Measurements from ENCODE around the gene RNF213.
A peak's percentile ranks its signal among the peaks of the same experiment; 100 is the strongest.
"Not testable (repeated sequence)": the region's sequence is repeated elsewhere in the genome, so short reads cannot be mapped to it uniquely, and the experiment has no call there.

The RNF213 gene

DNA sequence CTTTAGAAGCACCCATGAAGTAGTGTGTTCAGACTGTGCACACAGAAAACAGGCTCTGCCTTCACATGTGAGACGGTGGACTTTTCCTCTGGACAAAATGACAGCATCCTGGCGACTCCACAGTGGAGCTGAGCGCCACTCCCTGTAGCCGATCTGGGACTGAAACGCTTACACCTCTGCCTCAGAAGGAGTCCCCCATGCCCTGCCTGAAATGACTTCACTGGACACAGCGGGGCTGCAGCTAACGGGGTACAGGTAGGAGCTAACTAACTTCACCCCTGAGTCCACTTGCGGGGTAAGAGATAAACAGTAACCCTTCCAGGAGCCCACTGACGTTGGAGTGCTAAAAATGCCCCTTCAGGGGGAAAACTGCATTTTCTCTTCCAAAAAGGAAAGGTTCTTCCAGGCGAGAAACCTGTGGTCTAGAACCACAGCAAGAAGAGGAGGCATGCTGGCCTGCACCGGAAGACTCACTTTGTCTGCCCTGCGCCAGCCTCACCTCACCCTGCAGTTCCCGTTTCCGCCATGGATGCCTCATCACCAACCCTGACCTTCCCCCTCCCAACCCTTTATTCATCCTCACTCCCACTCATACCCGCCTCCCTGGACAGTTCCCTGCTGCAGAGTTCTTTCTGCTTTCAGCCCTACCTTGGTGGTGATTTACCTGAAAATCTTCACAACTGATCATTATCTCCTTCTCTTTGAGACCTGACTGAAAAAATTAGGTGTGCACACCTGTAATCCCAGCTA, 134.9 kb downstream of the RNF213 start:
- peak in 1 of 2 donors; percentile 3 for DNase-seq

DNA sequence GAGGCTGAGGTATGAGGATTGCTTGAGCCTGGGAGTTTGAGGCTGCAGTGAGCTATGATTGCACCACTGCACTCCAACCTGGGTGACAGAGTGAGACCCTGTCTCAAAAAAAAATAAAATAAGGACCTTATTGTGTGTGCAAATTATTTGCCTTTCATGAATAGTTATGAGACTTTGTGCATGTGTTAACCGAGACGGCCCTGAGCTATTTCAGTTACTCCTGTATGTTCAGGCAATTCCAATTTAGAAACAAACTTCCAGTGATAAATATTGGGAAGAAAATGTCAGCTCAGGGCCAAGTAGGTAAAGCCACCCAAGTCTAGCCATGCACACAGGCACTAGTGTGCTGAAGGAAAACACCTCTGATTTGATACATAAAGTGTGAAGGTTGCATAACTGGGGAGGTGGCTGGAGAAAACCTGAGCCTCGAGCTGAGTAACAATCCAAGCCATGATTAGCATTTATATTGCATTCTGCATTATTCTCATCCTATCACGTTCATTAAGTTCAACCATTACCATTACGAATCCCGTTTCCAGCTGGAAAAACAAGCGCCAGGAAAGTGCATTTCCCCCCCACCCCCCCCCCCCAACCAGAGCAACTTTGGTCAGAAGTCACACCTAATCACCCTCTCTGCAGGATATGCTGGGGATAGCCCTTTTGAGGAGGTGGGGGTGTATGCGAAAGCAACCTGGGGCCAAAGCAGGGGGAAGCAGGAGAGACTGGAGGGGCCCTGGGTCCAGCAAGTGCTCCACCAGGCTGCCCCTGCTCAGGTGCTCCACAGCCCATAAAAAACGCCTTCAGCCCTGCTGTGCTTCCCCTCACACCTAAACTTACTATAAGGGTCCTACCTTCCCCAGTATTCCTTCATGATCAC, 135.7 kb downstream of the RNF213 start:
- DNase-seq = no peak

DNA sequence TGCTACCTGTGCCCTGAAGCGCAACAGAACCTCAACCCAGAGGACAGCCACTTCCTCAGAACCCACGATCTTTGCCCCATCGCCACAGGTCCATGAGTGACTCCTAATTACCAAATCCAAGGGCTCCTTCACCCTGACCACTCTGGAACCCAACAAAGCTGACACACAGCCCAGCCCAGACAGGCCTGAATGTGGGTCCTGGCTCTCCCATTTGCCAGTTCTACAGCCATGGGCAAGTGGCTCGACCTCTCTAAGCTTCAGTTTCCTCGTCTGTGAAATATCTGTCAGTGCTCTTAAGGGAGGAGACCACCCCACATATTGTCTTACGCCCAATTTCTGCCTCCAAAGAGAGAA, 136.4 kb downstream of the RNF213 start:
- DNase-seq = no peak

DNA sequence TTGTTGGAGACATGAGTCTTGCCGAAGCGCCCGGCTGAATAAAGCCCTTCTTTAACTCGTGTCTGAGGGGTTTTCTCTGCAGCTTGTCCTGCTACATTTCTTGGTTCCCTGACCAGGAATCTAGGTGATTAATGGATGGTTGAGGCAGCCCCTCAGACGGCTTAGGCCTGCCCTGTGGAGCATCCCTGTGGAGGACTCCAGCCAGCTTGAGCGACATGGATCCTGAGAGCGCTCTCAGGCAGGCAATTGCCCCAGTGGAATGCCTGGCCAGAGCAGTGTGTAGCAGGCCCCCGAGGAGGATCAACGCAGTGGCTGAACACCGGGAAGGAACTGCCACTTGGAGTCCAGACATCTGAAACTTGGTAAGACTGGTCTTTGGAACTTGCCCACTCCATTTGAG, 137.0 kb downstream of the RNF213 start:
- DNase-seq = no peak

DNA sequence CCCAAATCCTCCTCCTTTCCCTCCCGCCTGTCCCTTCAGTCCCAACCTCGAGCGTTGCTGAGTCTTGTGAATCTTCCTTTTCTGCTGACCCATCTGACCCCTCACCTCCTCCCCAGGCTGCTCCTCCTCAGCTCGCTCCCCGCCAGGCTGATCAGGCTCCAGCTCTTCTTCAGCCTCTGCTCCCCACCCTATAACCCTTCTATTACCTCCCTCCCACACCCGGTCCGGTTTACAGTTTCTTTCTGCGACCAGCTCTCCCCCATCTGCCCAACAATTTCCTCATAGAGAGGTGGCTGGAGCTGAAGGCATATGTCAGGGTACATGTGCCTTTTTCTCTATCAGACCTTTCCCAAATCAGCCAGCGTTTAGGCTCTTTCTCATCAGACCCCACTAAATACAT, 140.4 kb downstream of the RNF213 start:
- DNase-seq = not testable (repeated sequence)

DNA sequence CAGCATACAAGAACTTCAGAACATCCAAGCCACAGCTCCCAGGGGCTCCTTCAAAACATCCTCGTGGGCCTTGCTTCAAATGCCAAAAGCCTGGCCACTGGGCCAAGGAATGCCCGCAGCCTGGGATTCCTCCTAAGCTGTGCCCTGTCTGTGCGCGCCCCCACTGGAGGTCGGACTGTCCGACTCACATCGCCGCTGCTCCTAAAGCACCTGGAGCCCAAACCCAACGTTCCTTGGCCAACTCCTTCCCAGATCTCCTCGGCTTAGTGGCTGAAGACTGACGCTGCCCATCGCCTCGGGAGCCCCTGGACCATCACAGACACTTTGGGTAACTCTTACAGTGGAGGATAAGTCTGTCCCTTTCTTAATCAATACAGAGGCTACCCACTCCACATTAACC, 141.4 kb downstream of the RNF213 start:
- not testable (repeated sequence) for DNase-seq

DNA sequence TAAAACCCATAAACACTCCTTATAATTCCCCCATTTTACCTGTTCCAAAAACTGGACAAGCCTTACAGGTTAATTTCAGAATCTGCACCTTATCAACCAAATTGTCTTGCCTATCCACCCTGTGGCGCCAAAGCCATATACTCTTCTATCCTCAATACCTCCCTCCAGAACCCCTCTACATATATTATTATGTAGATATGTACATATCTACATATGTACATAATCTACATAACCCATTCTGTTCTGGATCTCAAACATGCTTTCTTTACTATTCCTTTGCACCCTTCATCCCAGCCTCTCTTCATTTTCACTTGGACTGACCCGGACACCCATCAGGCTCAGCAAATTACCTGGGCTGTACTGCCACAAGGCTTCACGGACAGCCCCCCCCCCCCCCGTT, 142.3 kb downstream of the RNF213 start:
- DNase-seq = no peak

DNA sequence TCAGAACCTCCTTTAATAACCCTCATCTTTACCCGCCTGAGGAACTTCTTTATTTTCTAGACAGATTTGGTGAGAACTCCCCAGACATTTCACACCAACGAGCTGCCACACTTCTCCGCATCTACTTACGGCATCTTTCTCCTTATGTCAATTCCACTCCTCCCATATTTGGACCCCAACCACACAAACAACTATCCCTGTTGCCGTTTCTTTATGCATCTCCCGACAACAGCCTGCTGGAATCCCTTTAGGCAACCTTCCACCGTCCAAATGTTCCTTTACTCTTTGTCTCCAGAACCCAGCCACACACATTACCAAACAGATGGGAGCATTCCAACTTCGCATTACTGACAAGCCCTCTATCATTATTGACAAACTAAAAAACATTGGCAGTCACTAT, 145.5 kb downstream of the RNF213 start:
- DNase-seq = no peak

DNA sequence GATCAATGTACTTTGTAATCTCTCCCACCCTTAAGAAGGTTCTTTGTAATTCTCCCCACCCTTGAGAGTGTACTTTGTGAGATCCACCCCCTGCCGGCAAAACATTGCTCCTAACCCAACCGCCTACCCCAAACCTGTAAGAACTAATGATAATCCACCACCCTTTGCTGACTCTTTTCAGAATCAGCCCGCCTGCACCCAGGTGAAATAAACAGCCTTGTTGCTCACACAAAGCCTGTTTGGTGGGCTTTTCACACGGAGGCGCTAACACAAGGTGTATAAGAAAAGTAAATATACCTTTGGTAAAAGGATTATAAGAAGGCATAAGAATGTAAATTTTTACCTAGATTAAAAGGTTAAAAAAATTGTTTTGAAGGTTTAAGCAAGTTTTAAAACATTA, 147.3 kb downstream of the RNF213 start:
- DNase-seq = not testable (repeated sequence)

DNA sequence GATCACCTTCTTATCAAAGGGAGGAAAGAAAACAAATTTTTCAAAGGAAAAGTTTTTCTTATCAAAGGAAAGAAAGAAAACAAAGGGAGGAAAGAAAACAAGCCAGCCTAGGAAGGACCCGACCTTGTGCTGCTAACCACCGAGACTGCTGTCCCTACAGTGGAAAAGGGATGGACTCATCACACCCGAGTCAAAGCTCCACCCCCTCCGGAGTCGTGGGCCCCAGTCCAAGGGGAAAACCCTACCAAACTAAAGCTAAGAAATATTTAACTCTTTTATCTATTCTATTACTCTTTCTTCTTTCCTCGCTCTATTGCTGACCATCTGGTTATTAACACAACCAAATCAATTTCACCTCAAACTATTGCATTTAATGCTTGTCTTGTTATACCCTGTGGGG, 148.2 kb downstream of the RNF213 start:
- DNase-seq = no peak

DNA sequence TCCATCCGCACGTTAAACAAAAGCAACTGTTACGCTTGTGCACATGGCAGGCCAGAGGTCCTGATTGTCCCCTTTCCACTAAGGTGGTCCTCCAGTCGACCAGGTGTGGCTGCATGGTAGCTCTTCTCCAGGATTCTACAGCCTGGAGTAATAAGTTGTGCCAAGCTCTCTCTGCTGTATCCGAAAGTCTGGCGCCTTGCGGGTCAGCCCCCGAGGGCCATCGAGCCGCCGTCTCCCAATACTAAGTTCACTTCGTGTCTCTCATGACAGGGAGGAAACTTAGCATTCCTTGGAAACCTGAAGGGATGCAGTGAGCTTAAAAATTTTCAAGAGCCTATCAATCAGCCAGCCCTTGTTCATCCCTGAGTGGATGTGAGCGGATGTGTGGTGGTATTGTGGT, 149.0 kb downstream of the RNF213 start:
- DNase-seq = no peak

DNA sequence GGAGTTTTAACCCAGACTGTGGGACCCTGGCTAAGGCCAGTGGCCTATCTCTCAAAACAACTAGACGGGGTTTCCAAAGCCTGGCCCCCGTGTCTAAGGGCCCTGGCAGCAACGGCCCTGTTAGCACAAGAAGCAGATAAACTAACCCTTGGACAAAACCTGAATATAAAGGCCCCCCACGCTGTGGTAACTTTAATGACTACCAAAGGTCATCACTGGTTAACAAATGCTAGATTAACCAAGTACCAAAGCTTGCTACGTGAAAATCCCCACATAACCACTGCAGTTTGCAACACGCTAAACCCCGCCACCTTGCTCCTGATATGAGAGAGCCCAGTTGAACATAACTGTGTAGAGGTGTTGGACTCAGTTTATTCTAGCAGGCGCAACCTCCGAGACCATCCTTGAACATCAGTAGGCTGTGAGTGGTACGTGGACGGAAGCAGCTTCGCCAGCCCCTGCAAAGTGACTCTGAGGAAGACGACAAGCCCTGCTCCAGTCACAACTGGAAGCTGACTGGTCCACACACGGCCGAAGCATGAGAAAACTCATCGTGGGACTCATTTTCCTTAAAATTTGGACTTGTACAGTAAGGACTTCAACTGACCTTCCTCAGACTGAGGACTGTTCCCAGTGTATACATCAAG, 149.9 kb downstream of the RNF213 start:
- not testable (repeated sequence) for DNase-seq

DNA sequence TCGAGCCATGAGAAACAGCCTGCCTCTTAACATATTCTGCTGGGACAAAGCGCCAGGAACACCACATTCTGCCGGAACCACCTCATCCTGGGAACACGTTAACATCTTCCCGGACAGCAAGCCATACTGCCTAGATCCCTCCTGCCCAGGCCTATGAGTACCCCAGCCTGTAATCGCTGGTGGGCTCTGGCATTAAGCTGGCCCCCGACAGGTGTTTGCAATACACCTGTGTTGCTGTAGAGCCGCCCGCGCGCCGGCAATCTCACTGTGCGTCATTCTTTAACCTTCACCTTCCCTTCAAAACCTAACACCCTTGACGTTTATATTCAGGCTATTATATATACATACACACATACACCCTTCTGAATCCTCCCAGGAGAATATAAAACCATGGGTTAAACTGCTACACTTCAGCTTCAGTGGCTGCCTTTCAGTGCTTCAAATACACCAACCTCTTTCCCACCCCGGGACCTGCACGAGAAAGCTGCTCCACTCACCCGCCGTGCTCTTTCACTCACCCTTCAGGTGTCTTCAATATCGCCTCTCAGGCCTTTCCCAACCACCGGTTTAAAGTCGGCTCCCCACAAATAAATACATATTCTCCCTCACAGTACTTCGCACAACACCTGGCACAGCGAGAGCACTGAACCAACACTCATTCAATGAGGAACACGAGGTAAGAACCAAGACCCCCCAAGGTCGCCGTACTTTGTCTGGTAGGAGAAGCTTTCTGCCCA, 153.3 kb downstream of the RNF213 start:
- no peak for DNase-seq

DNA sequence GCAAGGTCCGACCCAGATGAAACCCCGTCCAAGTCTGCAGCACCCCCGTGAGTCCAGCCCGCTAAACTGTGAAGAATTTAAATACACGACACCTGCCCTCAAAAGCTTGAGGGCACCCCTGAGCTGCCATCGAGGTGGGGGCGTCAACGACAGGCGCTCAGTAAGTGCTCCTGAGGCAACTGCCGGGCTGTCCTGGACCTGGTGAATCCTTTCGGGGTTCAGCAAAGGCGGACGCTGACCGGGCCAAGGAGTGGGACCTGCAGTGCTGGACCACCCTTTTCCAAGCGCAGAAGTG, 153.8 kb downstream of the RNF213 start:
- DNase-seq = no peak

DNA sequence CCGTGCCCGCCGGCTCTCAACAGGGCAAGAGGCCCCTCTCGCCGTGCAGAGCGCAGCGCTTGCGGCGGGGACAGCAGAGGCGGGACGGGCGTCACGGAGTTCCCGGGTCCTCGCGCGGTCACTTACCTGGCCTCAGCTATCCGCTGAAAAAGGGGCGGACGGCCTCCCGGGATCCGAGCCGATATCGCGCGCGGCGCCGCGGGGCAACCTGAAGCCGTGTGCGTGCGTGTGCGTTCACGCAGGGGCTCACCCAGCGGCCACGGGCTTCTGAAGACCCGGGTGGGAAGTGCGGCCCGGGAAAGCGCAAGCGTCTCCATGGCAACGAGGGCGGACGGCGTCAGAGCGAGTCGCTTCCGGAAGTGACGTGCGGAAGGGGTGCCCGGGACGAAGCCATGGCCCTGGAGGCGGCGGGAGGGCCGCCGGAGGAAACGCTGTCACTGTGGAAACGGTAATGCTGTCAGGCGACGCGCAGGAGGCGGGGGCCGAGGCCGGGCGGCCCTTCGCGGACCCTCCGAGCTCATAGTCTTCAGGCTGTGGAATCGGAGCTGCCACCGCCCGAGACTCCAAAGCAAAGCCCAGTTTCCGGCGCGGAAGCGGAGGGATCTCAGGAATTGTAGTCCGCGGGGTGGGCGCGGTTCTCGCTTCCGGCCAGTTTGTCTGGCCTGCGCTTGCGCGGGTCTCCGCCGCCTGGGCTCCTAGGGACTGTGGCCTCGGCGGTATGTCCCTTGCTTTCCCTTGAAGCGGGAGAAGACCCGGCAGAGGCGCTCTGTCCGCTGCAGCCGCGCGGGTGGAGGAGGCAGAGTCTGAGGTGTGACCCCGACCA, 154.4 kb downstream of the RNF213 start, which contains the start of gene ENDOV:
Gene ENDOV (plus strand): TSS at position 365 of the 823 bp plus-strand sequence. CDS start 28 bp downstream, at position 393.
- DNase-seq = peak; percentile 93 to 96

DNA sequence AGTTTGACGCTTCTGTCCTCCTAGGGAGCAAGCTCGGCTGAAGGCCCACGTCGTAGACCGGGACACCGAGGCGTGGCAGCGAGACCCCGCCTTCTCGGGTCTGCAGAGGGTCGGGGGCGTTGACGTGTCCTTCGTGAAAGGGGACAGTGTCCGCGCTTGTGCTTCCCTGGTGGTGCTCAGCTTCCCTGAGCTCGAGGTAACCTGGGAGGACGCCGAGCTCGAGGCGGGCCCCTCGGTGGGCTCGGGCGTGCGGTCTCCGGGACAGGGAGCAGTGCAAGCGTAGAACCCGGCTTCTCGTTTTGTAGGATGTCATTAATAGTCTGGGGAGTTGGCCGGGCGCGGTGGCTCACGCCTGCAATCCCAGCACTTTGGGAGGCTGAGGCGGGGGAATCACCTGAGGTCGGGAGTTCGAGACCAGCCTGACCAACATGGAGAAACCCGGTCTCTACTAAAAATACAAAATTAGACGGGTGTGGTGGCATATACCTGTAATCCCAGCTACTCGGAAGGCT, 155.0 kb downstream of the RNF213 start:
- no peak for DNase-seq

DNA sequence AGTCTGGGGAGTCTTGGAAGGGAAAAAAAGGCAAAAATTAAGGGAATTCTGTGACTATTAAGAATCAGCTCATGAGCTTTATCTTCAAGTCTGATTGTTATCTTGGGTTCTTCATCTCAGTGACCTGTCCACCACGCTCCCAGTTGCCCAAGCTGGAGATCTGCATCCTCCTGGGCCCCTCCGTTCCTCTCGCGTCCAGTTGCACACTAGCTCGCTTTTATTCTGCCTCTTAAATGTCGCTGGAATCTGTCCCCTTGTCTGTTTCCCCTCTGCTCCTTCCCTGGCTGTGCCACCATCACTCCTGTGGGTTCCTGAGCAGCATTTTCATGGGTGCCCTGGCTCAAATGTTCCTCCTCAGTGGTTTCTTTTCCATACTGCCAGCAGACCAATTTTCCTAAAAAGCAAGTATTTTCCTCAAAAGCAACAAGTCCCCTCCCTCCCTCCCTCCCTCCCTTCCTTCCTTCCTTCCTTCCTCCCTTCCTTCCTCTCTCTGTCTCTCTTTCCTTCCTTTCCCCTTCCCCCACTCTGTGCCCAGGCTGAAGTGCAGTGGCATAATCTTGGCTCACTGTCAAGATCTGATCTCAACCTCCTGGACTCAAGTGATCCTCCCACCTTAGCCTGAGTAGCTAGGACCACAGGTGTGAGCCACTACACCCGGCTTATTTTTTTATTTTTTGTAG, 155.7 kb downstream of the RNF213 start:
- no peak for DNase-seq

DNA sequence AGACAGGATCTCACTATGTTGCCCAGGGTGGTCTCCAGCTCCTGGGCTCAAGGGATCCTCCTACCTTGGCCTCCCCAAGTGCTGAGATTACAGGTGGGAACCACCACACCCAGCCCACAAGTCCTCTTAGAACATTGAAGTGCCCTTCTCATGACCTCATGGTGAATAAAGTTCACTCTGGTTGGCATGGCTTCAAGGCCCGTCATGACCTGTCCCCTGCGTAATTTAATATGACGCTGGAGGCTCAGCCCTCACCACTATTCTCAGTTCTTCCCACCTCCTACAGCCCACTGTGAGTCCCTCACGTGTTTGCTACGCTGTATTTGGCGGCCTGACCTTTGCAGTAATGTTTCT, 156.3 kb downstream of the RNF213 start:
- no peak for DNase-seq

DNA sequence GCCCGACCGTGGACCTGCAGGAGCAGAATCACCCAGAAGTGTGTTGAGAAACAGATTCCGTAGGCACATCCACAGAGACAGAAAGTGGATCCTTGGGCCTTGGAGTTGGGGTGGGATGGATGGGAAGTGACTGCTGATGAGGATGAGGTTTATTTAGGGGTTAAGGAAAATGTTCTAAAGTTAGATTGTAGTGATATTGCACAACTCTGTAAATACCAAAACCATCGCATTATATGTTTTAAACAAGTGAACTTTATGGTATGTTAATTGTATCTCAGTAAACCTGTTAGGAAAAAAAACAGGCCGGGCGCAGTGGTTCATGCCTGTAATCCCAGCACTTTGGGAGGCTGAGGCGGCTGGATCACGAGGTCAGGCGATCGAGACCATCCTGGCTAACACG, 157.9 kb downstream of the RNF213 start:
- DNase-seq = no peak

DNA sequence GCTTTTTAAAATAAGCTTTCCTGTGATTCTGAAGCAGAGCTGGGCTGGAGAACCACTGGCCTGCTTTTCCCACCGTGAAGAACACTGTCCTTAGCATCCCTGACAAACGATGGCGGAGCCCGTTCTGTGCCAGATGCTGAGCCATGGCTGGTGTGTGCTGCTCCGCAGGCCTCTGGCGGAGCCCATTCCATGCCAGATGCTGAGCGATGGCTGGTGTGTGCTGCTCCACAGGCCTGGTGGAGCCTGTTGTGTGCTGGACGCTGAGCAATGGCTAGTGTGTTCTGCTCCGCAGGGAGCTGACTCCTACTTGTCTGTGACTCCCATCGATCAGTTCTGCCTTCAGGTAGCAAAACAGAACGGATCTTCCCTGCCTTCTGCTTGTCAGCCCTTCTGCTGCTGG, 158.6 kb downstream of the RNF213 start:
- DNase-seq = no peak

DNA sequence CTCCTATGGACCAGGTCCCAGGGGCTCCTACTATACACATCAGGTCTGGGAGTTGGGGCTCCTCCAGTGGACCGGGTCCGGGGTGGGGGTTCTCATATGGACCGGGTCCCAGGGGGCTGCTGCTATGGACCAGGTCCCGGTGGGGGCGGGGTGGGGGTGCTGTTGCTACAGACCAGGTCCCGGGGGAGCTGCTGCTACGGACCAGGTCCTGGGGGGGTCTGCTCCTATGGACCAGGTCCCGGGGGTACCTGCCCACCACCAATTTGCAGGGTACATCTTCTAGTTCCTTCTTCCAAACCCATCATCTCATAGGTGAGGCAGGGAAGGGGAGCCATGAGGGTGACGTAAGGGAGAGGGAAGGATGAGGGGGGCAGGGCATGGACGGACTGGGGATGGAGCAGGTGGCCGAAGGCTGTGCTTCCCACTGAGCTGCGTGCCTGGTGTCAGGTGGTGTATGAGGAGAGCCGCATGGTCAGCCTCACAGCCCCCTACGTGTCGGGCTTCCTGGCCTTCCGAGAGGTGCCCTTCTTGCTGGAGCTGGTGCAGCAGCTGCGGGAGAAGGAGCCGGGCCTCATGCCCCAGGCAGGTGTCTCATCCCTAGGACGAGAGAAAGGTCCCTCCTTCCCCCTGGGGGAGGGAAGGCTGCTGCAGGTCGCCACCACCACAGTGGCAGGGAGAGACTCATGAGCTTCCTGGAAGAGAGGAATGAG, 160.9 kb downstream of the RNF213 start:
- DNase-seq = no peak
